B cell (primary cell): ENCODE measurements around the gene ABHD18. TPM values are rescaled to one million over a fixed set of nuclear protein-coding genes. Genes with fewer than 3 reads are reported as not detected.
"Not testable (repeated sequence)": the region's sequence is repeated elsewhere in the genome, so short reads cannot be mapped to it uniquely, and the experiment has no call there.

Source experiments
- ATAC-seq: fragments of 200-7000 bp; cut with Tn5 transposase; one replicate; pipeline ENCODE4 v1.10.0; 2021; ENCODE audit warnings: low read depth, mild to moderate bottlenecking, moderate number of reproducible peaks, moderate library complexity
- CTCF ChIA-PET: fragments of 350-600 bp; sonication (Branson Sonifier 250); formaldehyde crosslinking; loops from one replicate; lab custom pipeline; 2021; ENCODE audit warnings: antibody characterized with exemption, inconsistent platforms; lab: Charles Lee
- POLR2A ChIA-PET: fragments of 350-600 bp; sonication (Branson Sonifier 250); formaldehyde crosslinking; loops from one replicate; lab custom pipeline; 2021; ENCODE audit warnings: antibody characterized with exemption; lab: Charles Lee
- DNase-seq: peaks from one replicate; pipeline ENCODE4 v3.0.0; 2013
- H2AFZ ChIP-seq: 2 replicates; pipeline ENCODE4 v1.6.1; 2012; ENCODE audit warnings: mild to moderate bottlenecking, low read depth, low read length; ENCODE audit not compliant: insufficient read depth, poor library complexity, severe bottlenecking
- H3K27ac ChIP-seq, 2 donors: 1 replicate in 1 of 2; 2 replicates in 1 of 2; pipeline ENCODE4 v1.5.1; 2012 to 2013; ENCODE audit warnings: low read length in 2 of 2, mild to moderate bottlenecking in 2 of 2, moderate library complexity in 1 of 2
- H3K27me3 ChIP-seq, 4 experiments: fragments of 200-600 bp in 1 of 4; sonication (generic) in 1 of 4; replicated peaks in 1 of 4; 1 replicate in 2 of 4; 2 replicates in 2 of 4; pipeline versions ENCODE4 v1.6.1 to v1.7.0; 2013 to 2016; ENCODE audit warnings: low read length in 3 of 4, mild to moderate bottlenecking in 2 of 4, mixed read lengths in 1 of 4, moderate library complexity in 1 of 4; ENCODE audit not compliant: insufficient read depth in 4 of 4, control insufficient read depth in 3 of 4; ENCODE audit errors: control extremely low read depth in 1 of 4
- H3K36me3 ChIP-seq, 2 experiments: replicated peaks in 1 of 2; 1 replicate in 1 of 2; 2 replicates in 1 of 2; pipeline versions ENCODE4 v1.6.1 to v1.7.1; 2013; ENCODE audit warnings: low read length in 1 of 2; ENCODE audit not compliant: insufficient read depth in 2 of 2, control insufficient read depth in 1 of 2; ENCODE audit errors: control extremely low read depth in 1 of 2, extremely low read depth in 1 of 2
- H3K4me1 ChIP-seq, 2 donors: fragments of 200-600 bp in 1 of 2; sonication (generic) in 1 of 2; 1 replicate in 1 of 2; 2 replicates in 1 of 2; pipeline versions ENCODE4 v1.5.1 to v1.6.1; 2013 to 2017; ENCODE audit warnings: low read length in 2 of 2; ENCODE audit not compliant: control insufficient read depth in 2 of 2, insufficient read depth in 2 of 2
- H3K4me2 ChIP-seq: replicated peaks from 2 replicates; pipeline ENCODE3; 2012; ENCODE audit warnings: mild to moderate bottlenecking, low read depth, low read length; ENCODE audit not compliant: poor library complexity, severe bottlenecking
- H3K4me3 ChIP-seq, 5 experiments: fragments of 200-600 bp in 1 of 5; sonication (generic) in 1 of 5; 1 replicate in 3 of 5; 2 replicates in 2 of 5; pipeline versions ENCODE4 v1.5.1 to v1.7.0; 2011 to 2016; ENCODE audit warnings: low read length in 4 of 5, mild to moderate bottlenecking in 4 of 5, low read depth in 2 of 5, control low read depth in 1 of 5, moderate library complexity in 1 of 5; ENCODE audit not compliant: insufficient read depth in 1 of 5; ENCODE audit errors: control extremely low read depth in 1 of 5, extremely low read depth in 1 of 5
- H3K79me2 ChIP-seq: fragments of 200-600 bp; sonication (generic); one replicate; pipeline ENCODE4 v1.6.0; 2016; ENCODE audit warnings: low read length; ENCODE audit not compliant: control insufficient read depth, insufficient read depth
- H3K9ac ChIP-seq: fragments of 200-600 bp; sonication (generic); 2 replicates; pipeline ENCODE4 v1.6.1; 2017; ENCODE audit warnings: mild to moderate bottlenecking, low read length, moderate library complexity
- H3K9me3 ChIP-seq, 3 donors: one replicate each; pipeline versions ENCODE4 v1.6.1 to v1.7.1; 2013; ENCODE audit warnings: low read length in 2 of 3; ENCODE audit not compliant: control insufficient read depth in 2 of 3, insufficient read depth in 1 of 3; ENCODE audit errors: control extremely low read depth in 1 of 3
- H4K20me1 ChIP-seq: 2 replicates; pipeline ENCODE4 v1.6.0; 2012; ENCODE audit warnings: mild to moderate bottlenecking, low read length; ENCODE audit not compliant: insufficient read depth, control insufficient read depth, poor library complexity, severe bottlenecking
- H3K27ac Mint-ChIP-seq: one replicate; pipeline ENCODE4 v1.8.0; 2021; ENCODE audit warnings: mixed read lengths
- H3K27me3 Mint-ChIP-seq: one replicate; pipeline ENCODE4 v1.8.0; 2021; ENCODE audit warnings: mixed read lengths
- H3K4me1 Mint-ChIP-seq: one replicate; pipeline ENCODE4 v1.8.0; 2021; ENCODE audit warnings: mixed read lengths
- H3K4me3 Mint-ChIP-seq: one replicate; pipeline ENCODE4 v1.8.0; 2021; ENCODE audit warnings: mixed read lengths
- H3K9me3 Mint-ChIP-seq: one replicate; pipeline ENCODE4 v1.8.0; 2022; ENCODE audit warnings: mixed read lengths; ENCODE audit not compliant: insufficient read depth
- CTCF ChIP-seq: fragments of 200-600 bp; IDR thresholded peaks from one replicate; pipeline ENCODE4 v1.8.0; 2022; ENCODE audit warnings: antibody characterized with exemption, mild to moderate bottlenecking
- EZH2 ChIP-seq: IDR thresholded peaks from 2 replicates; pipeline ENCODE4 v1.6.1; 2012; ENCODE audit warnings: borderline replicate concordance, low read depth, mild to moderate bottlenecking, moderate library complexity, low read length; ENCODE audit not compliant: insufficient read depth, poor library complexity, severe bottlenecking
- WGBS: methylation state at CpG from one replicate; pipeline ENCODE4 v1.1.5; 2013; ENCODE audit warnings: missing lambda C conversion rate; ENCODE audit not compliant: insufficient coverage; 5-methylcytosine and 5-hydroxymethylcytosine counted together
- intact Hi-C: fragments of 100-400 bp; cut with micrococcal nuclease; formaldehyde crosslinking; loops from one replicate; pipeline ENCODE4 v1.10.0; 2022
- polyA plus RNA-seq: library from polyadenylated mRNA; depleted of rRNA; stranded (reverse); fragments of >200 nt; gene quantifications from 2 replicates; pipeline ENCODE4 v1.2.3, GENCODE V29; 2012
- total RNA-seq, 2 donors: library from RNA; stranded (reverse); fragments of 120-200 nt in 1 of 2; gene quantifications; 1 replicate in 1 of 2; 2 replicates in 1 of 2; pipeline versions ENCODE4 v1.2.3 to v1.2.4, GENCODE V29; 2013 to 2022

Gene ABHD18
- total and polyA plus RNA-seq, 2 donors (not counting 1 experiment from before 2014, with no cell fraction given): 6.3 to 17.5 TPM

GRCh38 chr4:127920521-127920920 lies 44.7 kb upstream of the ABHD18 start:
- DNase-seq: no peak
- Histone ChIP-seq H3K79me2 (no peaks in the 10 kb centered on the region), H2AFZ (no peak overlapping the region), H3K9ac (no peak overlapping the region), H3K4me3 (no peak overlapping the region), H3K27me3 (no peaks in the 10 kb centered on the region), H3K27ac (no peak overlapping the region), H3K9me3 (no peaks in the 10 kb centered on the region), H3K36me3 (peaks cover 13 to 43% of the 10 kb centered on the region in 2 experiments), H3K4me2 (no peak overlapping the region), H4K20me1 (no peaks in the 10 kb centered on the region), H3K4me1 (no peaks in the 10 kb centered on the region)
- H3K27me3 Mint-ChIP-seq: no peaks in the 10 kb centered on the region
- CTCF ChIA-PET: no interaction called here
- TF ChIP-seq CTCF: no peak
- TF ChIP-seq EZH2: no peak
- no peak for ATAC-seq
- no CpG with 5 or more reads among the region's 3 CpGs for WGBS
- no peak overlapping the region for H3K4me3 Mint-ChIP-seq
- intact Hi-C loops: no loop called here
- no peak overlapping the region for H3K27ac Mint-ChIP-seq
- no peaks in the 10 kb centered on the region for H3K9me3 Mint-ChIP-seq
- POLR2A ChIA-PET: no interaction called here
- H3K4me1 Mint-ChIP-seq: no peaks in the 10 kb centered on the region

GRCh38 chr4:127922226-127922625 lies 43.0 kb upstream of the ABHD18 start:
- Histone ChIP-seq H3K79me2 (no peaks in the 10 kb centered on the region), H3K27me3 (no peaks in the 10 kb centered on the region), H3K4me2 (no peak overlapping the region), H4K20me1 (no peaks in the 10 kb centered on the region), H3K9me3 (no peaks in the 10 kb centered on the region), H3K9ac (no peak overlapping the region), H3K4me1 (no peaks in the 10 kb centered on the region), H3K36me3 (peaks cover 11 to 38% of the 10 kb centered on the region in 2 experiments), H3K4me3 (no peak overlapping the region), H2AFZ (no peak overlapping the region), H3K27ac (no peak overlapping the region)
- CTCF ChIA-PET: no interaction called here
- no CpG with 5 or more reads among the region's 2 CpGs for WGBS
- POLR2A ChIA-PET: no interaction called here
- no peaks in the 10 kb centered on the region for H3K9me3 Mint-ChIP-seq
- no peaks in the 10 kb centered on the region for H3K4me1 Mint-ChIP-seq
- ATAC-seq (no peak), DNase-seq (no peak)
- no peaks in the 10 kb centered on the region for H3K27me3 Mint-ChIP-seq
- no peak overlapping the region for H3K27ac Mint-ChIP-seq
- H3K4me3 Mint-ChIP-seq: no peak overlapping the region
- TF ChIP-seq CTCF (no peak), EZH2 (no peak)
- intact Hi-C loops: no loop called here

- H3K4me3 ChIP-seq, H3K79me2 ChIP-seq, ATAC-seq, H3K4me2 ChIP-seq, DNase-seq, POLR2A ChIA-PET, H3K4me3 Mint-ChIP-seq, H3K27me3 ChIP-seq, H3K4me1 Mint-ChIP-seq, intact Hi-C loops, H3K27ac Mint-ChIP-seq, CTCF ChIA-PET, H4K20me1 ChIP-seq, H3K4me1 ChIP-seq, H2AFZ ChIP-seq, H3K9me3 Mint-ChIP-seq, H3K9ac ChIP-seq, H3K27ac ChIP-seq, H3K27me3 Mint-ChIP-seq, H3K9me3 ChIP-seq: not testable (repeated sequence)
- no CpG with 5 or more reads among the region's 2 CpGs for WGBS
- H3K36me3 ChIP-seq: peaks cover 8 to 25% of the 10 kb centered on the region in 2 experiments
Measured at GRCh38 chr4:127925720-127926119, 39.5 kb upstream of the ABHD18 start.
